HEK293 (cell line): ENCODE data around the gene PSEN2.

Source experiments
- GLIS2 ChIP-seq: fragments of 450-650 bp; formaldehyde crosslinking; IDR thresholded peaks from 2 replicates; pipeline ENCODE4 v1.5.1; 2016; ENCODE audit warnings: missing biosample characterization, missing genetic modification characterization
- KLF10 ChIP-seq: fragments of 450-650 bp; IDR thresholded peaks from 2 replicates; pipeline ENCODE4 v1.5.1; 2018; ENCODE audit warnings: missing biosample characterization, mild to moderate bottlenecking, missing genetic modification characterization
- MYNN ChIP-seq: fragments of 450-650 bp; formaldehyde crosslinking; IDR thresholded peaks from 2 replicates; pipeline ENCODE4 v1.5.1; 2016; ENCODE audit warnings: missing biosample characterization, missing genetic modification characterization, borderline replicate concordance
- OVOL3 ChIP-seq: fragments of 450-650 bp; formaldehyde crosslinking; IDR thresholded peaks from 2 replicates; pipeline ENCODE4 v1.5.1; 2016; ENCODE audit warnings: missing biosample characterization, missing genetic modification characterization
- REPIN1 ChIP-seq: fragments of 450-650 bp; formaldehyde crosslinking; IDR thresholded peaks from 2 replicates; pipeline ENCODE4 v1.5.1; 2017; ENCODE audit warnings: missing biosample characterization, missing genetic modification characterization, low read depth
- ZNF132 ChIP-seq: fragments of 450-650 bp; formaldehyde crosslinking; IDR thresholded peaks from 2 replicates; pipeline ENCODE4 v1.5.1; 2017; ENCODE audit warnings: missing biosample characterization, missing genetic modification characterization, borderline replicate concordance
- ZNF2 ChIP-seq: fragments of 450-650 bp; formaldehyde crosslinking; IDR thresholded peaks from 2 replicates; pipeline ENCODE4 v1.5.1; 2016; ENCODE audit warnings: missing biosample characterization, missing genetic modification characterization
- ZNF266 ChIP-seq: fragments of 450-650 bp; formaldehyde crosslinking; IDR thresholded peaks from 2 replicates; pipeline ENCODE4 v1.5.1; 2016; ENCODE audit warnings: missing biosample characterization, missing genetic modification characterization, low read depth
- ZNF292 ChIP-seq: fragments of 450-650 bp; formaldehyde crosslinking; IDR thresholded peaks from 2 replicates; pipeline ENCODE4 v1.5.1; 2016; ENCODE audit warnings: low read depth, missing biosample characterization, missing genetic modification characterization, borderline replicate concordance
- ZNF324 ChIP-seq: fragments of 450-650 bp; formaldehyde crosslinking; IDR thresholded peaks from 2 replicates; pipeline ENCODE4 v1.5.1; 2016; ENCODE audit warnings: missing biosample characterization, missing genetic modification characterization
- ZNF335 ChIP-seq: fragments of 450-650 bp; formaldehyde crosslinking; conservative IDR thresholded peaks from 2 replicates; pipeline ENCODE4 v1.5.1; 2016; ENCODE audit warnings: missing biosample characterization, missing genetic modification characterization
- ZNF501 ChIP-seq: fragments of 450-650 bp; formaldehyde crosslinking; IDR thresholded peaks from 2 replicates; pipeline ENCODE4 v1.5.1; 2016; ENCODE audit warnings: missing biosample characterization, missing genetic modification characterization
- ZNF555 ChIP-seq: fragments of 450-650 bp; formaldehyde crosslinking; conservative IDR thresholded peaks from 2 replicates; pipeline ENCODE4 v1.5.1; 2017; ENCODE audit warnings: missing biosample characterization, mild to moderate bottlenecking, missing genetic modification characterization, inconsistent platforms
- ZNF626 ChIP-seq: fragments of 450-650 bp; sonication (Bioruptor Pico); formaldehyde crosslinking; IDR thresholded peaks from 2 replicates; pipeline ENCODE4 v1.5.1; 2018; ENCODE audit warnings: missing biosample characterization, missing genetic modification characterization, inconsistent platforms
- ZNF670 ChIP-seq: fragments of 450-650 bp; formaldehyde crosslinking; IDR thresholded peaks from 2 replicates; pipeline ENCODE4 v1.5.1; 2016; ENCODE audit warnings: missing biosample characterization, missing genetic modification characterization, low read depth
- ZNF707 ChIP-seq: fragments of 450-650 bp; formaldehyde crosslinking; IDR thresholded peaks from 2 replicates; pipeline ENCODE4 v1.5.1; 2016; ENCODE audit warnings: missing biosample characterization, missing genetic modification characterization
- ZNF76 ChIP-seq: fragments of 450-650 bp; formaldehyde crosslinking; IDR thresholded peaks from 2 replicates; pipeline ENCODE4; 2016; ENCODE audit warnings: low read depth, missing biosample characterization, missing genetic modification characterization, borderline replicate concordance
- ZSCAN23 ChIP-seq: fragments of 450-650 bp; formaldehyde crosslinking; IDR thresholded peaks from 2 replicates; pipeline ENCODE4 v1.5.1; 2016; ENCODE audit warnings: missing biosample characterization, missing genetic modification characterization
- TF ChIP-seq, protein P1 (sequence below): fragments of 450-650 bp; formaldehyde crosslinking; IDR thresholded peaks from 2 replicates; pipeline ENCODE4 v1.5.1; 2016; ENCODE audit warnings: missing biosample characterization, missing genetic modification characterization
- TF ChIP-seq, protein P2 (sequence below): fragments of 450-650 bp; formaldehyde crosslinking; IDR thresholded peaks from 2 replicates; pipeline ENCODE4 v1.5.1; 2017; ENCODE audit warnings: missing biosample characterization, missing genetic modification characterization
- TF ChIP-seq, protein P3 (sequence below): fragments of 450-650 bp; formaldehyde crosslinking; IDR thresholded peaks from 2 replicates; pipeline ENCODE4 v1.5.1; 2016; ENCODE audit warnings: missing biosample characterization, missing genetic modification characterization, borderline replicate concordance
- TF ChIP-seq, protein P4 (sequence below): fragments of 450-650 bp; formaldehyde crosslinking; IDR thresholded peaks from 2 replicates; pipeline ENCODE4 v1.5.0; 2017; ENCODE audit warnings: missing biosample characterization, missing genetic modification characterization, borderline replicate concordance
- TF ChIP-seq, protein P5 (sequence below): IDR thresholded peaks from 2 replicates; pipeline ENCODE4 v1.6.1; 2011; ENCODE audit warnings: mild to moderate bottlenecking, low read depth, low read length, borderline replicate concordance
- TF ChIP-seq, protein P6 (sequence below): fragments of 450-650 bp; formaldehyde crosslinking; IDR thresholded peaks from 2 replicates; pipeline ENCODE4 v1.5.1; 2017; ENCODE audit warnings: missing biosample characterization, missing genetic modification characterization
- TF ChIP-seq, protein P7 (sequence below): fragments of 450-650 bp; formaldehyde crosslinking; IDR thresholded peaks from 2 replicates; pipeline ENCODE4 v1.5.1; 2017; ENCODE audit warnings: missing biosample characterization, missing genetic modification characterization

Gene PSEN2

DNA sequence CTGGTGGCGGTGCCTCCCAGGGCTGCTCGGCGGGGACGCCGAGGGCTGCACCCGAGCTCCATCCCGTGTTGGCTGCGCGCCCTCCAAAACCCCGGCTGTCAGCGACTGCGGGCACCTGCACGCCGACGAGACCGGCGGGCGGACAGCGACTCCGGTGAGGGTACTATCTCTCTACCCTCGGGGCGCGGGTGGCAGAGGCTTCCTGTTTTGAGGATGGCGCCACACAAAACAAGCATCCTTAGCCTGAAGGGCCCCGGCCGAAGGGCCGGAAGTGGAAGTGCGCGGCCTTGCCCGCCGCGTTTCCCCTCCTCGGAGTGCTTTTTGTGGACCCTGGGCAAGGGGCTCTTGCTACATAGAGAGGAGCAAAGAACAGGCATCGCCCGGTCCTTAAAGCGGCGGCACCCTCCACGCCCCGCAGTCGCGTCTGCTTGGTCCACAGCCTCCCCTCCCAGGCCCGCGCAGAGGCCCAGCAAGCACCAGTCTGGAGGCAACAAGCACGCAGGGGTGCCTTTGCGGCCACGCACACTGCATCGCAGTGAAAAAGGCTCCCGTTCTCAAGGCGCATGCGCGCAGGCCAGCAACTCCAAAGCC lies 69.1 kb downstream of the PSEN2 start (continued):
- TF ChIP-seq ZSCAN23 (tag by site-specific recombination): peak; percentile 82; the same call in 1 of the 2 replicates
- TF ChIP-seq, protein P1, sequence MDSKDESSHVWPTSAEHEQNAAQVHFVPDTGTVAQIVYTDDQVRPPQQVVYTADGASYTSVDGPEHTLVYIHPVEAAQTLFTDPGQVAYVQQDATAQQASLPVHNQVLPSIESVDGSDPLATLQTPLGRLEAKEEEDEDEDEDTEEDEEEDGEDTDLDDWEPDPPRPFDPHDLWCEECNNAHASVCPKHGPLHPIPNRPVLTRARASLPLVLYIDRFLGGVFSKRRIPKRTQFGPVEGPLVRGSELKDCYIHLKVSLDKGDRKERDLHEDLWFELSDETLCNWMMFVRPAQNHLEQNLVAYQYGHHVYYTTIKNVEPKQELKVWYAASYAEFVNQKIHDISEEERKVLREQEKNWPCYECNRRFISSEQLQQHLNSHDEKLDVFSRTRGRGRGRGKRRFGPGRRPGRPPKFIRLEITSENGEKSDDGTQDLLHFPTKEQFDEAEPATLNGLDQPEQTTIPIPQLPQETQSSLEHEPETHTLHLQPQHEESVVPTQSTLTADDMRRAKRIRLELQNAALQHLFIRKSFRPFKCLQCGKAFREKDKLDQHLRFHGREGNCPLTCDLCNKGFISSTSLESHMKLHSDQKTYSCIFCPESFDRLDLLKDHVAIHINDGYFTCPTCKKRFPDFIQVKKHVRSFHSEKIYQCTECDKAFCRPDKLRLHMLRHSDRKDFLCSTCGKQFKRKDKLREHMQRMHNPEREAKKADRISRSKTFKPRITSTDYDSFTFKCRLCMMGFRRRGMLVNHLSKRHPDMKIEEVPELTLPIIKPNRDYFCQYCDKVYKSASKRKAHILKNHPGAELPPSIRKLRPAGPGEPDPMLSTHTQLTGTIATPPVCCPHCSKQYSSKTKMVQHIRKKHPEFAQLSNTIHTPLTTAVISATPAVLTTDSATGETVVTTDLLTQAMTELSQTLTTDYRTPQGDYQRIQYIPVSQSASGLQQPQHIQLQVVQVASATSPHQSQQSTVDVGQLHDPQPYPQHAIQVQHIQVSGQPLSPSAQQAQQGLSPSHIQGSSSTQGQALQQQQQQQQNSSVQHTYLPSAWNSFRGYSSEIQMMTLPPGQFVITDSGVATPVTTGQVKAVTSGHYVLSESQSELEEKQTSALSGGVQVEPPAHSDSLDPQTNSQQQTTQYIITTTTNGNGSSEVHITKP (tag by site-specific recombination): peak; percentile 84; the same call in 1 of the 2 replicates
- TF ChIP-seq, protein P2, sequence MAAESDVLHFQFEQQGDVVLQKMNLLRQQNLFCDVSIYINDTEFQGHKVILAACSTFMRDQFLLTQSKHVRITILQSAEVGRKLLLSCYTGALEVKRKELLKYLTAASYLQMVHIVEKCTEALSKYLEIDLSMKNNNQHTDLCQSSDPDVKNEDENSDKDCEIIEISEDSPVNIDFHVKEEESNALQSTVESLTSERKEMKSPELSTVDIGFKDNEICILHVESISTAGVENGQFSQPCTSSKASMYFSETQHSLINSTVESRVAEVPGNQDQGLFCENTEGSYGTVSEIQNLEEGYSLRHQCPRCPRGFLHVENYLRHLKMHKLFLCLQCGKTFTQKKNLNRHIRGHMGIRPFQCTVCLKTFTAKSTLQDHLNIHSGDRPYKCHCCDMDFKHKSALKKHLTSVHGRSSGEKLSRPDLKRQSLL (tag by site-specific recombination): no peak
- TF ChIP-seq, protein P3, sequence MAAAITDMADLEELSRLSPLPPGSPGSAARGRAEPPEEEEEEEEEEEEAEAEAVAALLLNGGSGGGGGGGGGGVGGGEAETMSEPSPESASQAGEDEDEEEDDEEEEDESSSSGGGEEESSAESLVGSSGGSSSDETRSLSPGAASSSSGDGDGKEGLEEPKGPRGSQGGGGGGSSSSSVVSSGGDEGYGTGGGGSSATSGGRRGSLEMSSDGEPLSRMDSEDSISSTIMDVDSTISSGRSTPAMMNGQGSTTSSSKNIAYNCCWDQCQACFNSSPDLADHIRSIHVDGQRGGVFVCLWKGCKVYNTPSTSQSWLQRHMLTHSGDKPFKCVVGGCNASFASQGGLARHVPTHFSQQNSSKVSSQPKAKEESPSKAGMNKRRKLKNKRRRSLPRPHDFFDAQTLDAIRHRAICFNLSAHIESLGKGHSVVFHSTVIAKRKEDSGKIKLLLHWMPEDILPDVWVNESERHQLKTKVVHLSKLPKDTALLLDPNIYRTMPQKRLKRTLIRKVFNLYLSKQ (tag by site-specific recombination): no peak
- TF ChIP-seq KLF10 (tag by site-specific recombination): no peak
- TF ChIP-seq ZNF501 (tag by site-specific recombination): peak; percentile 100
- TF ChIP-seq REPIN1 (tag by site-specific recombination): peak; percentile 82; the same call in 1 of the 2 replicates
- TF ChIP-seq, protein P4, sequence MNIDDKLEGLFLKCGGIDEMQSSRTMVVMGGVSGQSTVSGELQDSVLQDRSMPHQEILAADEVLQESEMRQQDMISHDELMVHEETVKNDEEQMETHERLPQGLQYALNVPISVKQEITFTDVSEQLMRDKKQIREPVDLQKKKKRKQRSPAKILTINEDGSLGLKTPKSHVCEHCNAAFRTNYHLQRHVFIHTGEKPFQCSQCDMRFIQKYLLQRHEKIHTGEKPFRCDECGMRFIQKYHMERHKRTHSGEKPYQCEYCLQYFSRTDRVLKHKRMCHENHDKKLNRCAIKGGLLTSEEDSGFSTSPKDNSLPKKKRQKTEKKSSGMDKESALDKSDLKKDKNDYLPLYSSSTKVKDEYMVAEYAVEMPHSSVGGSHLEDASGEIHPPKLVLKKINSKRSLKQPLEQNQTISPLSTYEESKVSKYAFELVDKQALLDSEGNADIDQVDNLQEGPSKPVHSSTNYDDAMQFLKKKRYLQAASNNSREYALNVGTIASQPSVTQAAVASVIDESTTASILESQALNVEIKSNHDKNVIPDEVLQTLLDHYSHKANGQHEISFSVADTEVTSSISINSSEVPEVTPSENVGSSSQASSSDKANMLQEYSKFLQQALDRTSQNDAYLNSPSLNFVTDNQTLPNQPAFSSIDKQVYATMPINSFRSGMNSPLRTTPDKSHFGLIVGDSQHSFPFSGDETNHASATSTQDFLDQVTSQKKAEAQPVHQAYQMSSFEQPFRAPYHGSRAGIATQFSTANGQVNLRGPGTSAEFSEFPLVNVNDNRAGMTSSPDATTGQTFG (tag by site-specific recombination): no peak
- TF ChIP-seq GLIS2 (tag by site-specific recombination): no peak; the same call in 1 of the 2 replicates
- TF ChIP-seq, protein P5, sequence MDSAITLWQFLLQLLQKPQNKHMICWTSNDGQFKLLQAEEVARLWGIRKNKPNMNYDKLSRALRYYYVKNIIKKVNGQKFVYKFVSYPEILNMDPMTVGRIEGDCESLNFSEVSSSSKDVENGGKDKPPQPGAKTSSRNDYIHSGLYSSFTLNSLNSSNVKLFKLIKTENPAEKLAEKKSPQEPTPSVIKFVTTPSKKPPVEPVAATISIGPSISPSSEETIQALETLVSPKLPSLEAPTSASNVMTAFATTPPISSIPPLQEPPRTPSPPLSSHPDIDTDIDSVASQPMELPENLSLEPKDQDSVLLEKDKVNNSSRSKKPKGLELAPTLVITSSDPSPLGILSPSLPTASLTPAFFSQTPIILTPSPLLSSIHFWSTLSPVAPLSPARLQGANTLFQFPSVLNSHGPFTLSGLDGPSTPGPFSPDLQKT: peak; percentile 36; the same call in 1 of the 2 replicates
- TF ChIP-seq MYNN: peak; percentile 59; the same call in 1 of the 2 replicates
- TF ChIP-seq OVOL3 (tag by site-specific recombination): peak; percentile 84
- peak; percentile 99 for TF ChIP-seq ZNF2 (tag by site-specific recombination)
- TF ChIP-seq, protein P6, sequence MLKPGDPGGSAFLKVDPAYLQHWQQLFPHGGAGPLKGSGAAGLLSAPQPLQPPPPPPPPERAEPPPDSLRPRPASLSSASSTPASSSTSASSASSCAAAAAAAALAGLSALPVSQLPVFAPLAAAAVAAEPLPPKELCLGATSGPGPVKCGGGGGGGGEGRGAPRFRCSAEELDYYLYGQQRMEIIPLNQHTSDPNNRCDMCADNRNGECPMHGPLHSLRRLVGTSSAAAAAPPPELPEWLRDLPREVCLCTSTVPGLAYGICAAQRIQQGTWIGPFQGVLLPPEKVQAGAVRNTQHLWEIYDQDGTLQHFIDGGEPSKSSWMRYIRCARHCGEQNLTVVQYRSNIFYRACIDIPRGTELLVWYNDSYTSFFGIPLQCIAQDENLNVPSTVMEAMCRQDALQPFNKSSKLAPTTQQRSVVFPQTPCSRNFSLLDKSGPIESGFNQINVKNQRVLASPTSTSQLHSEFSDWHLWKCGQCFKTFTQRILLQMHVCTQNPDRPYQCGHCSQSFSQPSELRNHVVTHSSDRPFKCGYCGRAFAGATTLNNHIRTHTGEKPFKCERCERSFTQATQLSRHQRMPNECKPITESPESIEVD (tag by site-specific recombination): no peak
- TF ChIP-seq ZNF626: no peak
- TF ChIP-seq ZNF335 (tag by site-specific recombination): peak; percentile 94
- peak; percentile 96 for TF ChIP-seq ZNF324 (tag by site-specific recombination)
- no peak for TF ChIP-seq ZNF266 (tag by site-specific recombination)
- TF ChIP-seq ZNF555: no peak
- TF ChIP-seq, protein P7, sequence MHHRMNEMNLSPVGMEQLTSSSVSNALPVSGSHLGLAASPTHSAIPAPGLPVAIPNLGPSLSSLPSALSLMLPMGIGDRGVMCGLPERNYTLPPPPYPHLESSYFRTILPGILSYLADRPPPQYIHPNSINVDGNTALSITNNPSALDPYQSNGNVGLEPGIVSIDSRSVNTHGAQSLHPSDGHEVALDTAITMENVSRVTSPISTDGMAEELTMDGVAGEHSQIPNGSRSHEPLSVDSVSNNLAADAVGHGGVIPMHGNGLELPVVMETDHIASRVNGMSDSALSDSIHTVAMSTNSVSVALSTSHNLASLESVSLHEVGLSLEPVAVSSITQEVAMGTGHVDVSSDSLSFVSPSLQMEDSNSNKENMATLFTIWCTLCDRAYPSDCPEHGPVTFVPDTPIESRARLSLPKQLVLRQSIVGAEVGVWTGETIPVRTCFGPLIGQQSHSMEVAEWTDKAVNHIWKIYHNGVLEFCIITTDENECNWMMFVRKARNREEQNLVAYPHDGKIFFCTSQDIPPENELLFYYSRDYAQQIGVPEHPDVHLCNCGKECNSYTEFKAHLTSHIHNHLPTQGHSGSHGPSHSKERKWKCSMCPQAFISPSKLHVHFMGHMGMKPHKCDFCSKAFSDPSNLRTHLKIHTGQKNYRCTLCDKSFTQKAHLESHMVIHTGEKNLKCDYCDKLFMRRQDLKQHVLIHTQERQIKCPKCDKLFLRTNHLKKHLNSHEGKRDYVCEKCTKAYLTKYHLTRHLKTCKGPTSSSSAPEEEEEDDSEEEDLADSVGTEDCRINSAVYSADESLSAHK (tag by site-specific recombination): no peak
- TF ChIP-seq ZNF76 (tag by site-specific recombination): peak; percentile 86
- TF ChIP-seq ZNF132 (tag by site-specific recombination): no peak
- TF ChIP-seq ZNF707: no peak; the same call in 1 of the 2 replicates
- TF ChIP-seq ZNF670 (tag by site-specific recombination): no peak
- TF ChIP-seq ZNF292 (tag by site-specific recombination): no peak
